GM23248 (cell line): ENCODE data around the gene TELO2. TPM values are rescaled to one million over a fixed set of nuclear protein-coding genes. Genes with fewer than 3 reads are reported as not detected.
A peak's percentile ranks its signal among the peaks of the same experiment; 100 is the strongest.

Source experiments
- DNase-seq: peaks from one replicate; pipeline ENCODE4 v3.0.0-alpha.2; 2015
- H2AFZ ChIP-seq: fragments of 200-600 bp; sonication (generic); 2 replicates; pipeline ENCODE4 v1.6.1; 2016; ENCODE audit warnings: antibody characterized with exemption
- H3F3A ChIP-seq: fragments of 200-600 bp; sonication (generic); 2 replicates; pipeline ENCODE4 v1.6.1; 2016; ENCODE audit warnings: mild to moderate bottlenecking, antibody characterized with exemption, mixed run types; ENCODE audit not compliant: insufficient read depth
- H3K27ac ChIP-seq: fragments of 200-600 bp; sonication (generic); 2 replicates; pipeline ENCODE4 v1.5.1; 2016; ENCODE audit warnings: mild to moderate bottlenecking
- H3K27me3 ChIP-seq: fragments of 200-600 bp; sonication (generic); replicated peaks from 2 replicates; pipeline ENCODE4 v1.6.1; 2016; ENCODE audit warnings: mild to moderate bottlenecking; ENCODE audit not compliant: insufficient read depth
- H3K36me3 ChIP-seq: fragments of 200-600 bp; sonication (generic); 2 replicates; pipeline ENCODE4 v1.6.1; 2016; ENCODE audit warnings: low read depth, mild to moderate bottlenecking
- H3K4me1 ChIP-seq: fragments of 200-600 bp; sonication (generic); 2 replicates; pipeline ENCODE4 v1.6.1; 2016; ENCODE audit warnings: mild to moderate bottlenecking; ENCODE audit not compliant: insufficient read depth
- H3K4me2 ChIP-seq: fragments of 200-600 bp; sonication (generic); one replicate; pipeline ENCODE4 v1.6.1; 2016; ENCODE audit warnings: mild to moderate bottlenecking; ENCODE audit not compliant: unreplicated experiment
- H3K4me3 ChIP-seq: fragments of 200-600 bp; sonication (generic); 2 replicates; pipeline ENCODE4 v1.5.1; 2016; ENCODE audit warnings: mild to moderate bottlenecking
- H3K79me2 ChIP-seq: fragments of 200-600 bp; sonication (generic); 2 replicates; pipeline ENCODE4 v1.6.1; 2016; ENCODE audit warnings: mild to moderate bottlenecking; ENCODE audit not compliant: insufficient read depth
- H3K9ac ChIP-seq: fragments of 200-600 bp; sonication (generic); 2 replicates; pipeline ENCODE4 v1.6.1; 2016; ENCODE audit warnings: mild to moderate bottlenecking
- H3K9me2 ChIP-seq: fragments of 200-600 bp; sonication (generic); 2 replicates; pipeline ENCODE4 v1.6.1; 2016; ENCODE audit warnings: mixed run types, mild to moderate bottlenecking, moderate library complexity; ENCODE audit not compliant: insufficient read depth
- H3K9me3 ChIP-seq: fragments of 200-600 bp; sonication (generic); one replicate; pipeline ENCODE4 v1.6.1; 2017; ENCODE audit warnings: low read depth
- H4K20me1 ChIP-seq: fragments of 200-600 bp; sonication (generic); 2 replicates; pipeline ENCODE4 v1.6.0; 2016; ENCODE audit not compliant: insufficient read depth
- EZH2 ChIP-seq: fragments of 200-600 bp; sonication (generic); IDR thresholded peaks from 2 replicates; pipeline ENCODE4 v1.6.1; 2018; ENCODE audit warnings: antibody characterized with exemption, mild to moderate bottlenecking; ENCODE audit not compliant: insufficient read depth, poor library complexity, severe bottlenecking
- EZH2phosphoT487 ChIP-seq: fragments of 200-600 bp; sonication (generic); IDR thresholded peaks from 2 replicates; pipeline ENCODE4 v1.6.1; 2018; ENCODE audit warnings: antibody characterized with exemption, moderate library complexity, mild to moderate bottlenecking, low read depth; ENCODE audit not compliant: insufficient read depth
- WGBS, 2 experiments: methylation state at CpG; one replicate each; pipeline ENCODE4 v1.1.6; 2015 to 2017; ENCODE audit warnings: low lambda C conversion rate in 2 of 2, low coverage in 1 of 2; ENCODE audit errors: missing lambda C conversion rate in 2 of 2; 5-methylcytosine and 5-hydroxymethylcytosine counted together
- in situ Hi-C: fragments of 300-500 bp; cut with MboI; formaldehyde crosslinking; loops from 2 replicates; pipeline ENCODE4 v1.15.0; 2020
- polyA plus RNA-seq: library from polyadenylated mRNA; unstranded; fragments of >200 nt; fragmentation: Nextera tagmentation; extraction: Ambion mirVana; gene quantifications from 2 replicates; pipeline ENCODE4 v1.2.1, GENCODE V29; 2016
- total RNA-seq: library from RNA; depleted of rRNA; stranded (reverse); fragments of >200 nt; shearing (Covaris generic); gene quantifications from 2 replicates; pipeline ENCODE4 v1.2.3, GENCODE V29; 2014

The TELO2 gene
- total and polyA plus RNA-seq, 2 experiments from 2014 or later: 29.3 to 30.5 TPM

DNA sequence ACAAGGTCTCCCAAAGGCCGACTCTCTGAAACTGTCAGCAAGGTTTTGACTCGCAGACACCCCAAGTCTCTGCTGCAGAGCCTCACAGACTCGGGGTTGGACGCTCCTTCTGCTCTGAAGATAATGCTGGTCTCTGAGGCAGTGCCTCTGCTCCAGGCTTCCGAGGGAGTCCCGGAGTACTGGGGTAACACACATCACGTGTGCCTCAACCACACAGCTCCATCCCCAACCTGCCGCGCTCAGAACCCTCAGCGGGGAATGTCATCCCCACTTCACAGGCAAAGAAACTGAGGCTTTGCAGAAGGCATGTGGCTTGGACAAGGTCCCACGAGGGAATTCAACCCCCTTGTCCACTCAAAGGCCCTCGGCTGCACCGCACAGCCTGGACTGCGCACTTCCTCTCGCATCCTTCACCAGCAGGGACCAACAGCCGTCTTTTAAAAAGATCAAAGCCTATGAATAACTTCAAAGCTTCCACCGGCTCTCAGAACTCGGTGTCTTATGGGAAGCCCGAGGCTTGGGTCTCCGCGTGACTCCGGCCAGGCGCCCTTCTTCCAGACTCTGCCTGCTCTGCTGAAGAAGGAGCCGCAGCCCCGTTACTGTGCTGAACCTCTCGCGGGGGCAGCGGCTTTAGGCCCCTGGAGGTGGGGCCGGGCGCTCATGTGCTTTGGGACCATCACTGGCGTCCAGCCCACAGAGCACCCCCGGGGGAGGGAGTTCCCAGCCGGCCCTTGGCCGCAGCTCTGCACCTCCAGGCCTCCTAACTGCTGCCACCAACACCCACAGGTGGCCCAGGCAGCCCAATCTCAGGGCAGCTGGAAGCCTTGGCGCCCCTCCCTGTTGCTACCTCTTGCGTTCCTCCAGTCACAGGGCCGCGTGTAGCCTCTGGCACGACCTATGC is 42.5 kb downstream of the TELO2 start:
- peak; percentile 24 for DNase-seq
- no peak overlapping the region for H2AFZ ChIP-seq
- H3K36me3 ChIP-seq: no peaks in the 10 kb centered on the region
- no peaks in the 10 kb centered on the region for H3K27me3 ChIP-seq
- H4K20me1 ChIP-seq: no peaks in the 10 kb centered on the region; the same call in 1 of the 2 replicates
- peaks cover 34% of the 10 kb centered on the region for H3K4me1 ChIP-seq
- H3K9ac ChIP-seq: peak overlapping the region; percentile 88
- H3K27ac ChIP-seq: no peak overlapping the region
- peaks cover 10% of the 10 kb centered on the region for H3F3A ChIP-seq
- in situ Hi-C loops: no loop called here
- no peaks in the 10 kb centered on the region for H3K9me3 ChIP-seq
- peaks cover 68% of the 10 kb centered on the region for H3K79me2 ChIP-seq
- 58 to 59% methylated on average over 39 of the region's 39 CpGs for WGBS, 2 experiments
- no peaks in the 10 kb centered on the region for H3K9me2 ChIP-seq
- H3K4me3 ChIP-seq: peak overlapping the region; percentile 77
- peak overlapping the region; percentile 91 for H3K4me2 ChIP-seq
- TF ChIP-seq EZH2phosphoT487 (no peak), EZH2 (no peak)

DNA sequence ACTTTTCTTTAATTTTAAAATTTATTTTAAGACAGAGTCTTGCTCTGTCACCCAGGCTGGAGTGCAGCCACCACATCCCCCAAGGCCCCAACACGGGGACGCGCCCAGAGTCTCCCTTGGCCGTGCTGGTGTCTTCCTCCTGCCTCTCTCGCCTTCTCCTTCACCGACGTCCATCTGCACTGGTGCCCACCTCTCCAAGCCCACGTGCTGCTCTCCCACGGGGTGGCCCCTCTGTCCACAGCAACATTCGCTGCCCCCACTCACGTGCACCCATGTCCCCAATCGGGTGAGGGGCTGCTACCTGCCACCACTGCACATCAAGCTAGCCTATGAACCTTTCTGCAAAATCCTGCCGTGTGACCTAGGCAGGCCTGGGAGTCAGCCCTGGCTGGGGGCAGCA is 43.4 kb downstream of the TELO2 start:
- H3K36me3 ChIP-seq: no peaks in the 10 kb centered on the region
- 87 to 95% methylated on average over 11 to 13 of the region's 13 CpGs for WGBS, 2 experiments
- H3K4me2 ChIP-seq: peak overlapping the region; percentile 91
- peaks cover 10% of the 10 kb centered on the region for H3F3A ChIP-seq
- peaks cover 77% of the 10 kb centered on the region for H3K79me2 ChIP-seq
- no peaks in the 10 kb centered on the region for H3K27me3 ChIP-seq
- H3K4me1 ChIP-seq: peaks cover 24% of the 10 kb centered on the region
- in situ Hi-C loops: no loop called here
- TF ChIP-seq EZH2: no peak
- no peak for TF ChIP-seq EZH2phosphoT487
- no peak for DNase-seq
- H4K20me1 ChIP-seq: no peaks in the 10 kb centered on the region; the same call in 1 of the 2 replicates
- no peak overlapping the region for H3K27ac ChIP-seq
- no peak overlapping the region for H2AFZ ChIP-seq
- H3K9ac ChIP-seq: no peak overlapping the region
- no peak overlapping the region for H3K4me3 ChIP-seq
- H3K9me2 ChIP-seq: no peaks in the 10 kb centered on the region
- no peaks in the 10 kb centered on the region for H3K9me3 ChIP-seq

DNA sequence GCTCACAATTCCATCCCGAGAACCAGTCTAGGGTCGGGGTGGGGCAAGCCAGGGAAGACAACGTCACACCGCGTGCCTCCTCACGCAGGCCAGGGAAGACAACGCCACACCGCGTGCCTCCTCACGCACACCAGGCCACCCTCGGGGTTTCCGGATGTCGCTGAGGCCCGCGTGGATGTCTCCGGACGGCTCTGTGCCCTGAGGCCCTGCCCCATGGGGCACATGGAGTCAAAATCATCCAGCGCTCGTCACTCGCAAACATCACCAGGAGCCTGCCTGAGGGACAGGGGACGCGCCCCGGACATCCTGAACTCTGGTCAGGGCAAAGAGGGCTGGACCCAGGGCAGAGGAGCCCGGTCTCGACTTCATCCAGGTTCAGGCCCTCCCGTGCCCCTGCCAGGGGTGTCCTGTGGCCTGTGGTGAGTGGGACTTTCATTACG is 44.0 kb downstream of the TELO2 start:
- TF ChIP-seq EZH2phosphoT487 (no peak), EZH2 (no peak)
- Histone ChIP-seq H3K36me3 (no peaks in the 10 kb centered on the region), H3F3A (peaks cover 10% of the 10 kb centered on the region; the same call in 1 of the 2 replicates), H3K9ac (no peak overlapping the region), H3K27me3 (no peaks in the 10 kb centered on the region), H3K4me2 (no peak overlapping the region), H4K20me1 (no peaks in the 10 kb centered on the region; the same call in 1 of the 2 replicates), H3K4me1 (peaks cover 19% of the 10 kb centered on the region), H2AFZ (no peak overlapping the region), H3K4me3 (no peak overlapping the region), H3K79me2 (peaks cover 77% of the 10 kb centered on the region), H3K9me3 (no peaks in the 10 kb centered on the region), H3K27ac (no peak overlapping the region), H3K9me2 (no peaks in the 10 kb centered on the region)
- in situ Hi-C loops: no loop called here
- WGBS, 2 experiments: 96 to 97% methylated on average over 24 to 27 of the region's 27 CpGs
- DNase-seq: no peak

DNA sequence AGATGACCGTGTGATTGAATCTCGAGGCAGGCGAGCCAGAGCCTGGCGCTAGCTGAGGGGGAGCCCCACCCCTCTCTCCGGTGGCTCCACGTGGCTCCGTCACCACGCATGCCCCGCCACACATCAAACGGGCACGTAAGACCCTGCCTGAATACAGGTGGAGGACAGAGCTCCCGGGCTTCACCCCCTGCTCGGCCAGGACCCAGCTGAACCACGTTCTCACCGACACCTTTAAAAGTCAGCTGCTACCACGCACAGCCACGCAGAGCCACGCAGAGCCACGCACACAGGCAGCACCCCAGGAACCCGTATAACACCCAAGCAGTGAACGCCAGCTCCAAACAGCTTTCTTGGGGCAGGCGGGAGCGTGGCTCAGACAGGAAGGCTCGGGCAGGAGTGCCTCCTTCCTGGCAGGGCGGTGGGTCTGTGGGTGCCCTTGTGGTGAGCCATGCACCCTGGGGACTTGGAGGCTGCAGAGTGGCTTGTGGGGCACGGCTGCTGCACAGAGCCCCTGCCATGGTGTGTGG is 44.7 kb downstream of the TELO2 start:
- no peak for DNase-seq
- 89 to 94% methylated on average over 20 to 26 of the region's 26 CpGs for WGBS, 2 experiments
- H3K9me3 ChIP-seq: no peaks in the 10 kb centered on the region
- H3K4me1 ChIP-seq: peaks cover 15% of the 10 kb centered on the region
- H3K4me2 ChIP-seq: no peak overlapping the region
- no peaks in the 10 kb centered on the region for H3K36me3 ChIP-seq
- no peaks in the 10 kb centered on the region; the same call in 1 of the 2 replicates for H4K20me1 ChIP-seq
- no peak overlapping the region for H3K9ac ChIP-seq
- TF ChIP-seq EZH2phosphoT487 (no peak), EZH2 (no peak)
- no peaks in the 10 kb centered on the region for H3K9me2 ChIP-seq
- H3K27me3 ChIP-seq: no peaks in the 10 kb centered on the region
- no peak overlapping the region for H2AFZ ChIP-seq
- H3K4me3 ChIP-seq: no peak overlapping the region
- no peak overlapping the region for H3K27ac ChIP-seq
- in situ Hi-C loops: no loop called here
- peaks cover 77% of the 10 kb centered on the region for H3K79me2 ChIP-seq
- H3F3A ChIP-seq: peaks cover 6% of the 10 kb centered on the region; the same call in 1 of the 2 replicates
